HG03565 (cell line): ENCODE measurements around the gene CACHD1.
"Not testable (repeated sequence)": the region's sequence is repeated elsewhere in the genome, so short reads cannot be mapped to it uniquely, and the experiment has no call there.

Source experiments
- ATAC-seq: cut with Tn5 transposase; IDR thresholded peaks from one replicate; pipeline ENCODE4 v1.9.1; 2021; ENCODE audit warnings: mild to moderate bottlenecking, moderate library complexity; ENCODE audit not compliant: unreplicated experiment

The CACHD1 gene

GRCh38 chr1:64581135-64581842 lies 111.4 kb downstream of the CACHD1 start:
- ATAC-seq, result no peak

DNA sequence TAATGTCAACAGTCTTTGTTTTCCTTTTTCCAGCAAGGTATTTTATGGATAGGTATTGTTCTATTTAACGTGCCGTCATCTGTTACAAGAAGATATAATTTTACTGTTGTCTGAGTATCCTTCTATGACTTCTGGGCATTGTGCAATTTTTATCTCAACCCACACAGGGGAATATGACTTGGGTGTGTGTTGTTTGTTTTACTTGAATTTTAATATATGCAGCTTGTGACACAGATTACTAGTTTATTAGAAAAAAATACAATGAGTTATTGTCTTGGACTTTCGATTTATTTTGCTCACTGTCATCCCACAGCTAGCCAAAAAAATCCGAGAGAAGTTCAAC lies 111.9 kb downstream of the CACHD1 start:
- ATAC-seq, result no peak

DNA sequence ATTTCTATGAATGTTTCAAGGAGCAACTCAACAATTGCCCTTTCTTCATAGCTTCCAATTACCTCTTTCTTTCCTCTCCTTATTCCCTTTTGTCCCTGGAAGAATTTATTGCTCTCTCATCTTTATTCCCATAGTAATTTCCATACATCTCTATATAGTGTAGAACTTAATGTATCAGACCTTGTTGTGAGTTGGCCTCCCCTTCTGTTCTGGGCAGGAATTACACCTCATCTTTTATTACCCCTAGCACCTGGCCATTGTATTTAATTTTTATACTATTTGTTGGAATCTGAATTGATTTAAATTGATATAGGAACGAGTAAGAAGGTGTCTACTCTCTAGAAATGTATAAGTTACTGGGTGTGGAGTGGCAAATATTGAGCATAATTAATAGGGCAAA lies 114.5 kb downstream of the CACHD1 start:
- no peak for ATAC-seq

DNA sequence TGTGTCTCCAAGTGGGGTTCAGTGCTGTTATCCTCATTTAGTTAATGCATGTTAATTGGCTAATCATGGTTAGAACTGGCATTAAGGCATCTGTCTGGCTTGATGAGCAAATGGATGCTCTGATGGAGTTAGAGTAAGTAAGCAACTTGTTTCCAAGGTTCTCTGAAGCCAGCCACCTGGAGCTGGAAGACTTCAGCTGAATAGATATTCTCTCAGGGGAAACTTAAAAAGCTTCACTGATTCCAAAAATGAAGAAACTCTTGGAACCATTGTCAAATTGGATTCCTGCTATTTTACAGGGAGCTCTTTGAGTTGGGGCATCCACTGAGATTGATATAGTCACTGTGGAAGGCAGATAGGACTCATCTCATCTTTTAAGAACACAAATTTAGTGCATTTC lies 118.9 kb downstream of the CACHD1 start:
- ATAC-seq, result no peak

DNA sequence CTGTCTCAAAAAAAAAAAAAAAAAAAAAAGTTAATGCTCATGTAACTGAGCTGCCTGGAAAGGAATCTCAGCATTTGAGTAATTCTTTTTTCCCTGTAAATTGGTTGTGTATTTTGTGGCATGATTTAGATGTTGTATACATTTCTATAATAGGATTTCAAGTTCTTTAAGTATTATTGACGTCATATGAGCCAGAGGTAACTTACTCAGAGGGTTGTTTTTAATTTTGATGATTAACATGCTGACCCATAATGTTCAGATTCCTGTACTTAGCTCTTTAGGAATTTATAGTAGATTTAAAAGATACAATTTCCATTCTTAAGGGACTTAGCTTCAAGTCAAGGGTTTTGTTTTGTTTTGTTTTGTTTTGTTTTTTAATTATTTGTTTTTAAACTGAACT lies 120.4 kb downstream of the CACHD1 start:
- no peak for ATAC-seq

GRCh38 chr1:64594446-64594845 lies 124.5 kb downstream of the CACHD1 start:
- no peak for ATAC-seq

DNA sequence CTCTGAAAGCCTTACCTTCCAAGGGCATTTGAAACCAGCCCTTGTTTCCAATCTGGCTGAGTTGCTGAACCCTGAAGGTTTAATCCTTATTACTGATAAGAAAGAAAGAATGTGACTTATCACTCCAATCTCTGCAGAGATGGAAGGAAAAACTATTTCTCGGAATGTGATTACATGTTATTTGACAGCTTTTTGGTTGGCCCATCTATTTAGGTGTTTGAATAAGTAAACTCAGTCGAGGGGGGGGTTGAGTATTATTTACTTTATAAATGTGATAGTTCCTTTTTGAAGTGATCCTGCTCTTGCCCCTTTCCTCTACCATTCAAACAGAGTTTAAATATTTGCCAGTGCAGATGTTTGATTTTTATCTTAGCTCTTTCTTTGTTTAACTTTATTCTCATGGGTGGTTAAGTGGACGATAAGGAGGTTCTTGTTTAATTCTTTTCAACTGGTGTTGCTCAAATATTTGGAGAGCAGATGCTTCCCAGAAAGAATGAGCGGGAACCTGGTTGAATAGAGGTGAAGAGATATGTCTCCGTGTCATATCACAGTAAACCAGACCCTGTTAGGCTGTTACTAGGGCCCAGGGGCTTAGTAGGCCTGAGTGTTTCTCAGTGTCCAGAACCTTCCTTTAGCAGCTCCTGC lies 126.1 kb downstream of the CACHD1 start:
- no peak for ATAC-seq

GRCh38 chr1:64597113-64597512 lies 127.2 kb downstream of the CACHD1 start:
- ATAC-seq, result no peak

- ATAC-seq, result no peak
Measured at GRCh38 chr1:64598100-64598571, 128.2 kb downstream of the CACHD1 start.

- ATAC-seq, result no peak
Measured at GRCh38 chr1:64599242-64599641, 129.3 kb downstream of the CACHD1 start.

DNA sequence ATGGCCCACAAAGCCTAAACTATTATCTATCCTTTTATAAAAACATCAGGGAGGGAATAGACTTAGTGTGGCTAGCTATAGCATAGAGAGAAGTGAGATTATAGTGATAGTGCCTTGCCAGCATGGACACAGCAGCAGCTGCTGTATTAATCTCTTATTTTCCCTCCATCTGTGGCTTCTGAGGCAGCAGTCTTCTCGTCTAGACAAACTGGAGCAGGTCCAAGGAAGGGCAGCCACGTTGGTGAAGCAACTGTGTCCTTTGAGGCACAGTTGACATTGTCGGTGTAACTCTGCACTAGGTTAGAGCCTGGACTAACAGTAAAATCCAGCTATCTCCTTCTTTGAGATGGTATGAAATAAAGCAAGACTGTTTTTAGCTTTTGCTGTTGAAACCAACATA lies 131.3 kb downstream of the CACHD1 start:
- ATAC-seq, result no peak

GRCh38 chr1:64608005-64608650 lies 138.2 kb downstream of the CACHD1 start:
- no peak for ATAC-seq

DNA sequence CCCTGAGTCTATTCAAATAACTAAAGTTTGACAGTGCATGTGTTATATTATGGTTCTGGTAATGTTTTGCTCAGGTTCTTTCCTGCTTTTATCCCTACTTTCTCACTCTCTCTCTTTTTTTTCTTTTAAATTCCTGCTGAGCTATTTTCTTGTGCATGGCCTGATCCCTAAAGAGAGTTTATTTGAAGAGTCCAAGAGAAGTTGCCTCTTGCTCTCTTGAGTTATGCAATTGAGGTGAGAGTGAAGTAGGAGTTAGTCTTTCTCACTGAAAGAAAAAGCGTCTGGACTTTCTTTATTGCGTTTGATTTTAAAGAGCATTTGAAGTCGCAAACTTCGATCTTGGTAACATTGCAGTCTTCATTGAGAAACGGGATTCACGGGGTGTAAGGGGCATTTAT lies 138.7 kb downstream of the CACHD1 start:
- no peak for ATAC-seq

GRCh38 chr1:64610950-64611349 lies 141.0 kb downstream of the CACHD1 start:
- ATAC-seq, result not testable (repeated sequence)

DNA sequence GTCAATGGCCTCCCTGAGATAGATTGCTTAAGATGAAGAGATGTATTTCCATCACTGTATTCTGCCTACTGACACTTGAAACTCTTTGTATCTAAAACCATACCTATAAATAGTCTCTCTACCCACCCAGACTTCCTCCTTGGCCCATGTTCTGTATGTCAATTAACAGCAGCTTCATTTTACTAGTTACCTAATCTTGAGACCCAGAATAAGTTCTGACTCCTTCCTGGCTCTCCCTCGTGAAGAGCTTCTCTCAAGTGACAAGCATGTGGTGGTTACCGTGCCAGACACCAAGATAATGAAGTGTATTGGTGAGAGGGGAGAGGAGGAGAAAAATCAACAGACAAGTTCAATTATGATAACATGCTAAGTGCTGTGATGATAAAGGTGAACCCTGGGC lies 146.1 kb downstream of the CACHD1 start:
- ATAC-seq, result no peak

GRCh38 chr1:64623750-64624191 lies 153.8 kb downstream of the CACHD1 start:
- ATAC-seq, result no peak

- no peak for ATAC-seq
Measured at GRCh38 chr1:64624218-64624713, 154.3 kb downstream of the CACHD1 start.

DNA sequence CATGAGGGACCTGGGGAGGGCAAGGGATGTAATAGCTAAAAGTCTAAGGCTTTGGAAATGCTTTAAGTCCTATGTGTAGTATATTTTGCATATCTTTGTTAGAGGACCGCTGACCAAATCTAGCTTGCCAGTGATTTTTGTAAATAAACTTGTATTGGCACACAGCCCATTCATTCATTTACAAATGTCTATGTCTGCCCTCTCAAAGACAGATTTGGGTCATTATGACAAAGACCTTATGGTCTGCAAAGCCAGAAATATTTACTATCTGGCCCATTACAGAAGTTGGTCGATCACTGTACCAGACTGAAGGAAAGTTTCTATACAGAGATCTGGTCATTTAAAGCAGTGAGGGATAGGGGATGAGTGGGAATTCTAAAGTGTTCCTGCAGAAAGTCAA lies 154.9 kb downstream of the CACHD1 start:
- no peak for ATAC-seq

- no peak for ATAC-seq
Measured at GRCh38 chr1:64630611-64631010, 160.7 kb downstream of the CACHD1 start.

- ATAC-seq, result no peak
Measured at GRCh38 chr1:64631346-64632034, 161.6 kb downstream of the CACHD1 start.

DNA sequence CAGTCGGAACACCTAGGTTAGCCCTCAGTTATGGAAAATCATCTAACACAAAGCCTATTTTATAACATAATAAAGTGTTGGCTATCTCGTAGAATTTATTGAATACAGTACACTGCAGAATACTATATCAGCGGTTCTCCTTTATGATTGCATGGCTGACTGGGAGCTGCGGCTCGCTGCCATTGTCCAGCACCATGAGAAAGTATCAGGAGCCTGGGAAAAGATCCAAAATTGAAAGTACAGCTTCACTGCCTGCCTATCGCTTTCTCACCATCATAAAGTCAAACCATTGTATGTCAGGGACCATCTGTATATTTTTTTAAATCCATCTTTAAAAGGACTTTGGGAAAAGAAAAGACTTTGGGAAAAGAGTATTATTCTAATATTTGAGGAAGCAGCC lies 163.0 kb downstream of the CACHD1 start:
- no peak for ATAC-seq
